Left ventricle myocardium inferior (tissue), 1 donor: ENCODE data around the gene ATP13A3. TPM values are rescaled to one million over a fixed set of nuclear protein-coding genes. Genes with fewer than 3 reads are reported as not detected.

Source experiments
- DNase-seq: peaks from one replicate; pipeline ENCODE4 v3.0.0-alpha.2; 2020
- H3K27ac ChIP-seq: fragments of 200-600 bp; replicated peaks from 2 replicates; pipeline ENCODE4 v1.8.0; 2021
- H3K27me3 ChIP-seq: fragments of 200-600 bp; 2 replicates; pipeline ENCODE4 v1.8.0; 2021; ENCODE audit warnings: low read depth
- H3K36me3 ChIP-seq: fragments of 200-600 bp; 2 replicates; pipeline ENCODE4 v1.8.0; 2021
- H3K4me1 ChIP-seq: fragments of 200-600 bp; 2 replicates; pipeline ENCODE4 v1.8.0; 2021
- H3K4me3 ChIP-seq: fragments of 200-600 bp; 2 replicates; pipeline ENCODE4 v1.8.0; 2021; ENCODE audit warnings: mild to moderate bottlenecking, moderate library complexity
- H3K9me3 ChIP-seq: fragments of 200-600 bp; replicated peaks from 2 replicates; pipeline ENCODE4 v1.8.0; 2021
- intact Hi-C: fragments of 100-400 bp; cut with micrococcal nuclease; formaldehyde crosslinking; loops from one replicate; pipeline ENCODE4 v1.11.0; 2022
- total RNA-seq: library from RNA; stranded (reverse); fragmentation: NEBNext Ultra II Directional; extraction: Animal tissue kit (Norgen Biotek cat#: 25700); gene quantifications from one replicate; pipeline ENCODE4 v1.2.1, GENCODE V29; 2021
- TF ChIP-seq, protein P1 (sequence below): fragments of 200-600 bp; IDR thresholded peaks from 2 replicates; pipeline ENCODE4 v1.8.0; 2021; ENCODE audit warnings: antibody characterized with exemption, mild to moderate bottlenecking, borderline replicate concordance
- donor health status: DM: no; HTN: yes; CAD: no; lungs with severe emphysema.

The ATP13A3 gene
- total RNA-seq, 1 donor from 2014 or later, result 99.2 TPM

DNA sequence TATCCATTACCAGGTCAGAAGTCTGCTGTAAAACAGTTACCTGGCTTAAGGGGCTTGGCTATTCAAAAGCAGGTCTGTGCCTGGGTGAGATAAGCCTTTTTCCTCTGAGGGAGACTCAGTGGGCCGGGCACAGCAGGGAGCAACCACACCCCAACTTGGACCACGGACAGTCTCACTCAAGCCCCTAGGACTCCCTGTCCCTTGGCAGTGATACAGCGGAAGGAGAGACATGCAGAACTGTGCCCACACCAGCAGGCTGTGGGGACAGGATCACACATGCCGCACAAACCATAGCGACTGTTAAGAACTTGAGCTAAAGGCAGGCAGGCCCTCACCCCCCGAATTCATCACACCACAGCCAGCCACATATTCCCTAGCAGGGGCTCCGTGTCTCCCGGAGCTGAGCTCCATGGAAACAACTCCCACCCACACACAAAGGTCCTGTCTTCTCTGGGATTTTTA, 84.9 kb downstream of the ATP13A3 start:
- Histone ChIP-seq H3K27me3 (peaks cover 34% of the 10 kb centered on the region), H3K4me3 (no peak overlapping the region), H3K4me1 (peaks cover 18% of the 10 kb centered on the region), H3K9me3 (no peaks in the 10 kb centered on the region), H3K36me3 (peaks cover 10% of the 10 kb centered on the region), H3K27ac (no peak overlapping the region)
- TF ChIP-seq, protein P1, sequence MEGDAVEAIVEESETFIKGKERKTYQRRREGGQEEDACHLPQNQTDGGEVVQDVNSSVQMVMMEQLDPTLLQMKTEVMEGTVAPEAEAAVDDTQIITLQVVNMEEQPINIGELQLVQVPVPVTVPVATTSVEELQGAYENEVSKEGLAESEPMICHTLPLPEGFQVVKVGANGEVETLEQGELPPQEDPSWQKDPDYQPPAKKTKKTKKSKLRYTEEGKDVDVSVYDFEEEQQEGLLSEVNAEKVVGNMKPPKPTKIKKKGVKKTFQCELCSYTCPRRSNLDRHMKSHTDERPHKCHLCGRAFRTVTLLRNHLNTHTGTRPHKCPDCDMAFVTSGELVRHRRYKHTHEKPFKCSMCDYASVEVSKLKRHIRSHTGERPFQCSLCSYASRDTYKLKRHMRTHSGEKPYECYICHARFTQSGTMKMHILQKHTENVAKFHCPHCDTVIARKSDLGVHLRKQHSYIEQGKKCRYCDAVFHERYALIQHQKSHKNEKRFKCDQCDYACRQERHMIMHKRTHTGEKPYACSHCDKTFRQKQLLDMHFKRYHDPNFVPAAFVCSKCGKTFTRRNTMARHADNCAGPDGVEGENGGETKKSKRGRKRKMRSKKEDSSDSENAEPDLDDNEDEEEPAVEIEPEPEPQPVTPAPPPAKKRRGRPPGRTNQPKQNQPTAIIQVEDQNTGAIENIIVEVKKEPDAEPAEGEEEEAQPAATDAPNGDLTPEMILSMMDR, result no peak
- intact Hi-C loops, result loop anchor here (10.0 kb wide), 1 partner anchor 67 kb away; no protein-coding TSS in a partner anchor
- DNase-seq, result no peak

DNA sequence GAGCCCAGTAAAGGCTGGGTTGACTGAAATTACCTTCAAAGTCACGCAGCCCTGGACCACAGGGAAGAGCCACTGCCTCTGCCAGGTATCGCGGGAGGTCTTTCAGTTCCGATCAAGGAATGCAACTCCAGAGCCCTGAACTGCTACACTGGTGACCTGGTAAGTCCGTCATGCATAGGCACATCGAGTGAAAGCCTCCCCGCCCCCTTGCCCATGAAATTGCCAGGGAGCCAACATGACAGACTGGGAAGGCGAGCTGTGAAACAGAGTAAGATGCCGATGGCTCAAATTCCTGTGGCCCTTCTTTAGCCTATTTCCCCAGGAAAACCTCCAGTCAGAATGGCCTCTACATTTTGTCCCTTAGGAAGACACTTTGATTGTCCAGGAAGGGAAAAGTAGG, 85.5 kb downstream of the ATP13A3 start:
- Histone ChIP-seq H3K27ac (no peak overlapping the region), H3K4me3 (no peak overlapping the region), H3K9me3 (no peaks in the 10 kb centered on the region), H3K4me1 (peaks cover 21% of the 10 kb centered on the region), H3K36me3 (peaks cover 7% of the 10 kb centered on the region), H3K27me3 (peaks cover 40% of the 10 kb centered on the region)
- intact Hi-C loops, result loop anchor here (10.0 kb wide), 1 partner anchor 67 kb away; no protein-coding TSS in a partner anchor
- TF ChIP-seq, protein P1, result no peak
- DNase-seq, result no peak

DNA sequence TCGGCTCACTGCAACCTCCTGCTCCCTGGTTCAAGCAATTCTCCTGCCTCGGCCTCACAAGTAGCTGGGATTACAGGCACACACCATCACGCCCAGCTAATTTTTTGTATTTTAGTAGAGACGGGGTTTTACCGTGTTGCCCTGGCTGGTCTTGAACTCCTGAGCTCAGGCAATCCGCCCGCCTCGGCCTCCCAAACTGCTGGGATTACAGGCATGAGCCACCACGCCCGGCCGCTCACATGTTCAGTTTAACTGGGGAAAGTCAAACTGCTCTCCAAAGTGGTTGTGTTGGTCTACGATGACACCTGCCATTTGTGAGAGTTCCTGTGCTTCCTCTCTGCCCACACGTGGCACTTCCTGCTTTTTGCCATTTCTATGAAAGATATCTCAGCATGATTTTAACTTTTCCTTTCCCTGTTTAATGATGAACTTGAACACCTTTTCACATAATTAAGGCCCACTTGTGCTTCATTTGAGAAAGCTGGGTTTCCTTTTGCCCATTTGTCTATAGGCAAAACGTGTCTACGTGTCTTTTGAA, 86.9 kb downstream of the ATP13A3 start:
- Histone ChIP-seq H3K36me3 (no peaks in the 10 kb centered on the region), H3K4me3 (no peak overlapping the region), H3K27ac (no peak overlapping the region), H3K9me3 (no peaks in the 10 kb centered on the region), H3K4me1 (peaks cover 21% of the 10 kb centered on the region), H3K27me3 (peaks cover 53% of the 10 kb centered on the region)
- intact Hi-C loops, result loop anchor here (10.0 kb wide), 1 partner anchor 65 kb away; no protein-coding TSS in a partner anchor
- DNase-seq, result no peak
- TF ChIP-seq, protein P1, result no peak

DNA sequence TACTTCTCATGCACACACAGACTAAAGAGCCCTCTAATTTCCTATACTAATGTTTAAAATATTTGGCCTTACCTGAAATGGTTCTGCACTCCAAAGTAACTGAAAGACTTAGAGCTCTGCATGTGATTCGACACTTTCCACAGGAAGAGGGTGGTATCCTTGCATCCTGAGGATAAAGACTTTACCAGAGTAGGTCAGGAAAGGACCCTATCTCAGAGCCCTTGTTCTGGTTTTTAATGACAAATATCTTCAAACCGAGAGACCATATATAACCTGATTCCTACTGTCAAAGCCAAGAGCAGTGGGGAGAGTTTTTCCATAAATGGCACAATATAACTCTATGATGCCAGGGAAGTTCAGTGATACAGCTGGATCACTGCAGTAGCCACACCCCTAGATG, 87.6 kb downstream of the ATP13A3 start, which contains the start of gene GP5:
TSS of gene GP5 (minus strand) at position 101 of the 400 bp plus-strand sequence. CDS start 984 bp downstream, outside the sequence.
- no peaks in the 10 kb centered on the region for H3K36me3 ChIP-seq
- no peak for DNase-seq
- intact Hi-C loops, result no loop called here
- H3K9me3 ChIP-seq, result no peaks in the 10 kb centered on the region
- H3K27me3 ChIP-seq, result peaks cover 61% of the 10 kb centered on the region
- no peak within 1 kb of the TSS for H3K27ac ChIP-seq
- peak within 1 kb of the TSS; percentile 54 for H3K4me3 ChIP-seq
- peaks cover 21% of the 10 kb centered on the region for H3K4me1 ChIP-seq
- TF ChIP-seq, protein P1, result no peak

DNA sequence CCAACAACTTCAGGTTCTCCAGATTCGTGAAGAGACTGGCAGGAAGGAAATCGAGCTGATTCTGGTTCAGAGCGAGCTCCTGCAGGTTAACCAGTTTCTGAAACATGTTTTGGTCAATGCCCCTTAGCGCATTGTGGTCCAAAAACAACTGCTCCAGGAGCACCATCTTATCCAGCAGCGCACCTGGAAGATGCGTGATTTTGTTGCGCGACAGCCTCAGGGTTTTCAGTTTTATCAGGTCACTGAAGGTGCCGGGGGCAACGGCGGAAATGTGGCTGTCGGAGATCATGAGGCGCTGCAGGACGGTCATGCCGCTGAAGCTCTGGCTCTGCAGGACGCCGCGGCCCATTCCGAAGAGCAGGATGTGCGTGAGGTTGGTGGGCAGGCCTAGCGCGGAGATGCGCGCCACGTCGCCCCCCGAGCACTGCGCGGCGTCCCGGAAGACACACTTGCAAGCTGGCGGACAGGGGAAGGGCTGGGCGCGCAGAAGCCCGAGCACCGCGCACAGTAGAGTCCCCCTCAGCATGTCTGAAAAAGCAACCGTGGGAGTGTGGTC, 89.0 kb downstream of the ATP13A3 start:
- Histone ChIP-seq H3K9me3 (no peaks in the 10 kb centered on the region), H3K27me3 (peaks cover 73% of the 10 kb centered on the region), H3K4me3 (peak overlapping the region; percentile 54), H3K4me1 (peaks cover 21% of the 10 kb centered on the region), H3K27ac (no peak overlapping the region), H3K36me3 (no peaks in the 10 kb centered on the region)
- intact Hi-C loops, result no loop called here
- DNase-seq, result no peak
- TF ChIP-seq, protein P1, result no peak
